Bronchial epithelial cell (primary cell): ENCODE results near the gene ASPN. TPM values are rescaled to one million over a fixed set of nuclear protein-coding genes. Genes with fewer than 3 reads are reported as not detected.

Experiments
- DNase-seq: peaks from one replicate; pipeline ENCODE4 v3.0.0-alpha.2; 2010; ENCODE audit warnings: low read depth
- FAIRE-seq: peaks from 2 replicates; lab custom pipeline; 2011; peaks lifted over from hg19 to GRCh38; lab: Jason Lieb, UNC
- H3K27me3 ChIP-seq: 2 replicates; pipeline ENCODE4 v1.5.1; 2011; ENCODE audit warnings: low read length; ENCODE audit not compliant: control insufficient read depth, insufficient read depth
- H3K36me3 ChIP-seq: 2 replicates; pipeline ENCODE4 v1.5.1; 2011; ENCODE audit warnings: low read length; ENCODE audit not compliant: control insufficient read depth, insufficient read depth
- H3K4me3 ChIP-seq: 2 replicates; pipeline ENCODE4 v1.5.1; 2011; ENCODE audit warnings: mild to moderate bottlenecking, low read depth, low read length, control low read depth
- CTCF ChIP-seq: IDR thresholded peaks from 2 replicates; pipeline ENCODE4 v1.5.1; 2011; ENCODE audit warnings: mild to moderate bottlenecking, moderate library complexity, low read length, control low read depth, inconsistent platforms; ENCODE audit not compliant: insufficient read depth, severe bottlenecking
- total RNA-seq: library from RNA; depleted of rRNA; stranded (reverse); fragments of >200 nt; gene quantifications from 2 replicates; pipeline ENCODE4 v1.2.1, GENCODE V29; 2014

ASPN gene
- total RNA-seq, 1 donor from 2014 or later, result not detected

- TF ChIP-seq CTCF, result no peak
- FAIRE-seq, result no peak
- Histone ChIP-seq H3K4me3 (no peak overlapping the region), H3K36me3 (no peaks in the 10 kb centered on the region), H3K27me3 (no peaks in the 10 kb centered on the region)
- DNase-seq, result no peak
These were observed 35.8 kb downstream of the ASPN start for GRCh38 chr9:92446536-92446935.

- DNase-seq (no peak), FAIRE-seq (no peak)
- H3K36me3 ChIP-seq, result no peaks in the 10 kb centered on the region
- H3K4me3 ChIP-seq, result no peak overlapping the region
- H3K27me3 ChIP-seq, result no peaks in the 10 kb centered on the region
- no peak for TF ChIP-seq CTCF
These were observed 37.5 kb downstream of the ASPN start for GRCh38 chr9:92444841-92445240.

DNA sequence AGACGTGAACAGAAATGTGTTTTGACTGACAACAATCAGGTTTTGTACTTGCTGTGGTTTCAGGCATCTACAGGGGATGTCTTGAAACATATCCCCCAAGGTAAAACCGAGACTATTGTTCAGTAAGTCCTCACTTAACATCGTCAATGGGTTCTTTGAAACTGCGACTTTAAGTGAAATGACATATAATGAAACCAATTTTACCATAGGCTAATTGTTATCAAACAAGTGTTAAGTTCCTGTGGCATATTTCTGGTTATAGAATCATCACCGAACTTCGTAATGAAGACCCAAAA is 41.6 kb downstream of the ASPN start:
- no peak for DNase-seq
- Histone ChIP-seq H3K27me3 (no peaks in the 10 kb centered on the region), H3K36me3 (no peaks in the 10 kb centered on the region), H3K4me3 (no peak overlapping the region)
- no peak for FAIRE-seq
- no peak for TF ChIP-seq CTCF

- no peak for TF ChIP-seq CTCF
- DNase-seq (peak; percentile 96), FAIRE-seq (peak; percentile 13)
- no peak overlapping the region for H3K4me3 ChIP-seq
- H3K27me3 ChIP-seq, result no peaks in the 10 kb centered on the region
- H3K36me3 ChIP-seq, result no peaks in the 10 kb centered on the region
These were observed 42.2 kb downstream of the ASPN start for GRCh38 chr9:92439921-92440750.

DNA sequence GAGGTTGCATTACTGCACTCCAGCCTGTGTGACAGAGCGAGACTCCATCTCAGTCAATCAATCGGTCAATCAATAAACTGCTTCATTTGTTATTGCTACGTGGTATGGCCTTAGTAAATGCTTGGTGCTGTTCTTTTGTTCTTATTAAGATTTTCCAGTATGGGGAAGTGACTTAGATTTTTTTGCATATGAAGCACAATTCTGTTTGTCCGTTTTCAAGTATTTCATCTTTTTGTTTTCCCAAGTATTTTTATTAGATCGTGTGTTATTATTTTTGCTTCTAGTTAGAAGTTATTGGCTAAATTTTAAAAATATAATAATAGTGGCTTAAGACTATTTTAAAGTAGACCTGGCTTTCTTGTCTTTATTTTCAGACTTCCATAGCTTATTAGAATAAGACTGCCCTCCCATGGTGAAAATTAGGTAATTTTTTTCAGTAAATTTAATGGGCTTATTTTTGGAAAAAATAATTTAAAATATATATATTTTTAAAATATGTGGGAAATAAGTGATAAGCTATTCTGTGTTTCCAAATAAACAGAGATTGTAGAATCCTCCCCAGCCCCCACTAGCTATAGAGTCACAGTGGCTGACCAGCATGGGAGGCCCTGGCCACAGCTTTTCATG is 43.3 kb downstream of the ASPN start:
- DNase-seq, result peak; percentile 17
- no peak for TF ChIP-seq CTCF
- no peak for FAIRE-seq
- Histone ChIP-seq H3K4me3 (no peak overlapping the region), H3K36me3 (no peaks in the 10 kb centered on the region), H3K27me3 (no peaks in the 10 kb centered on the region)
